ENCODE measurements around the gene CERK.
"Not testable (repeated sequence)": the region's sequence is repeated elsewhere in the genome, so short reads cannot be mapped to it uniquely, and the experiment has no call there.

Gene CERK

GRCh38 chr22:46641811-46642266 lies 96.2 kb downstream of the CERK start:
- no peak for ATAC-seq

GRCh38 chr22:46640293-46641055 lies 97.6 kb downstream of the CERK start:
- no peak for ATAC-seq

- ATAC-seq: no peak
Measured at GRCh38 chr22:46639843-46640242, 98.2 kb downstream of the CERK start.

GRCh38 chr22:46638601-46639431 lies 99.2 kb downstream of the CERK start:
- no peak for ATAC-seq

GRCh38 chr22:46637711-46638600 lies 100.1 kb downstream of the CERK start:
- no peak for ATAC-seq

GRCh38 chr22:46636221-46637002 lies 101.6 kb downstream of the CERK start:
- ATAC-seq: no peak

GRCh38 chr22:46635756-46636155 lies 102.3 kb downstream of the CERK start:
- ATAC-seq: no peak

GRCh38 chr22:46634973-46635685 lies 102.9 kb downstream of the CERK start:
- ATAC-seq: not testable (repeated sequence)
